ENCODE results near the gene SMPD1. TPM values are rescaled to one million over a fixed set of nuclear protein-coding genes. Genes with fewer than 3 reads are reported as not detected.

Gene SMPD1
- 10 to 100 TPM in 3 of 4 donors, 1 to 10 TPM in 1; 5.9 to 36.4 (median 26.0) TPM for total RNA-seq

GRCh38 chr11:6389905-6390717 is at the start of gene SMPD1:
TSS of gene SMPD1 (plus strand) at chr11:6390474. CDS start at chr11:6390599, 125 bp downstream.
- Histone ChIP-seq H3K4me1 (peaks cover 0 to 13% of the 10 kb centered on the region in 2 donors), H3K36me3 (no peaks in the 10 kb centered on the region), H3K27me3 (no peaks in the 10 kb centered on the region), H3K9me3 (no peaks in the 10 kb centered on the region), H3K27ac (peak within 1 kb of the TSS; percentile 77 to 87), H3K4me3 (peak within 1 kb of the TSS; percentile 46 to 87)
- intact Hi-C loops (cut with DNase I; ENCODE audit: low total_unique reads), result no loop called here
- TF ChIP-seq POLR2A (IDR thresholded peaks at IDR 0.05), result peak; percentile 67 to 68
- TF ChIP-seq, protein P1, sequence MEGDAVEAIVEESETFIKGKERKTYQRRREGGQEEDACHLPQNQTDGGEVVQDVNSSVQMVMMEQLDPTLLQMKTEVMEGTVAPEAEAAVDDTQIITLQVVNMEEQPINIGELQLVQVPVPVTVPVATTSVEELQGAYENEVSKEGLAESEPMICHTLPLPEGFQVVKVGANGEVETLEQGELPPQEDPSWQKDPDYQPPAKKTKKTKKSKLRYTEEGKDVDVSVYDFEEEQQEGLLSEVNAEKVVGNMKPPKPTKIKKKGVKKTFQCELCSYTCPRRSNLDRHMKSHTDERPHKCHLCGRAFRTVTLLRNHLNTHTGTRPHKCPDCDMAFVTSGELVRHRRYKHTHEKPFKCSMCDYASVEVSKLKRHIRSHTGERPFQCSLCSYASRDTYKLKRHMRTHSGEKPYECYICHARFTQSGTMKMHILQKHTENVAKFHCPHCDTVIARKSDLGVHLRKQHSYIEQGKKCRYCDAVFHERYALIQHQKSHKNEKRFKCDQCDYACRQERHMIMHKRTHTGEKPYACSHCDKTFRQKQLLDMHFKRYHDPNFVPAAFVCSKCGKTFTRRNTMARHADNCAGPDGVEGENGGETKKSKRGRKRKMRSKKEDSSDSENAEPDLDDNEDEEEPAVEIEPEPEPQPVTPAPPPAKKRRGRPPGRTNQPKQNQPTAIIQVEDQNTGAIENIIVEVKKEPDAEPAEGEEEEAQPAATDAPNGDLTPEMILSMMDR (IDR thresholded peaks at IDR 0.05), result no peak
- peak; percentile 90 to 91 for DNase-seq

GRCh38 chr11:6345366-6345765 is 44.9 kb upstream of the SMPD1 start:
- Histone ChIP-seq H3K4me3 (no peak overlapping the region), H3K4me1 (no peaks in the 10 kb centered on the region), H3K27me3 (no peaks in the 10 kb centered on the region), H3K36me3 (no peaks in the 10 kb centered on the region), H3K27ac (no peak overlapping the region), H3K9me3 (no peaks in the 10 kb centered on the region)
- intact Hi-C loops (cut with DNase I; ENCODE audit: low total_unique reads), result no loop called here
- TF ChIP-seq, protein P1 (IDR thresholded peaks at IDR 0.05), result no peak
- no peak for TF ChIP-seq POLR2A (IDR thresholded peaks at IDR 0.05)
- DNase-seq, result no peak

GRCh38 chr11:6350043-6350442 is 40.2 kb upstream of the SMPD1 start:
- intact Hi-C loops (cut with DNase I; ENCODE audit: low total_unique reads), result loop anchor here (10.0 kb wide), 1 partner anchor 325 kb away; no protein-coding TSS in a partner anchor
- no peak for TF ChIP-seq POLR2A (IDR thresholded peaks at IDR 0.05)
- TF ChIP-seq, protein P1 (IDR thresholded peaks at IDR 0.05), result no peak
- DNase-seq, result no peak
- H3K4me3 ChIP-seq, result no peak overlapping the region
- no peaks in the 10 kb centered on the region for H3K27me3 ChIP-seq
- H3K36me3 ChIP-seq, result no peaks in the 10 kb centered on the region
- H3K27ac ChIP-seq, result no peak overlapping the region
- no peaks in the 10 kb centered on the region for H3K4me1 ChIP-seq
- H3K9me3 ChIP-seq, result no peaks in the 10 kb centered on the region

DNA sequence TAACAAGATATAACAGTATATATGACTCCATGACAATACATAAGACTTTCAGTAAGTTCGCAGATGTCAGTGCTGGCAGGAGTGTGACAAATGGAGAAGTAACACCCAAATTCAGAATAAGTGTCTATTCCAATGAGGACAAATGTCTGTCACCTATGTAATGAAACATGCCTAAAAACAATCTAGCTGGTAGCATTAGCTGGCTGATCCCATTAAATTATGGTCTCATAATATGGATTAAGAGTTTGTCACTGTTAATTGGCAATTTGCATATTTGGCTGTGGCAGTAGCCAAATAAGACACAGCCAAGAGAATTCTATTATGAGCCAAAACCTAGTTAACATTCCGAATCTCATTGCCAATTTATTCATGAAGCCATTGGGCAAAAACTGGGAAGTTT is 39.8 kb upstream of the SMPD1 start:
- no peaks in the 10 kb centered on the region for H3K27me3 ChIP-seq
- no peak overlapping the region for H3K27ac ChIP-seq
- H3K9me3 ChIP-seq, result no peaks in the 10 kb centered on the region
- no peak overlapping the region for H3K4me3 ChIP-seq
- intact Hi-C loops (cut with DNase I; ENCODE audit: low total_unique reads), result loop anchor here (10.0 kb wide), 1 partner anchor 326 kb away; no protein-coding TSS in a partner anchor
- DNase-seq, result no peak
- no peaks in the 10 kb centered on the region for H3K36me3 ChIP-seq
- no peaks in the 10 kb centered on the region for H3K4me1 ChIP-seq
- TF ChIP-seq, protein P1 (IDR thresholded peaks at IDR 0.05), result no peak
- TF ChIP-seq POLR2A (IDR thresholded peaks at IDR 0.05), result no peak

DNA sequence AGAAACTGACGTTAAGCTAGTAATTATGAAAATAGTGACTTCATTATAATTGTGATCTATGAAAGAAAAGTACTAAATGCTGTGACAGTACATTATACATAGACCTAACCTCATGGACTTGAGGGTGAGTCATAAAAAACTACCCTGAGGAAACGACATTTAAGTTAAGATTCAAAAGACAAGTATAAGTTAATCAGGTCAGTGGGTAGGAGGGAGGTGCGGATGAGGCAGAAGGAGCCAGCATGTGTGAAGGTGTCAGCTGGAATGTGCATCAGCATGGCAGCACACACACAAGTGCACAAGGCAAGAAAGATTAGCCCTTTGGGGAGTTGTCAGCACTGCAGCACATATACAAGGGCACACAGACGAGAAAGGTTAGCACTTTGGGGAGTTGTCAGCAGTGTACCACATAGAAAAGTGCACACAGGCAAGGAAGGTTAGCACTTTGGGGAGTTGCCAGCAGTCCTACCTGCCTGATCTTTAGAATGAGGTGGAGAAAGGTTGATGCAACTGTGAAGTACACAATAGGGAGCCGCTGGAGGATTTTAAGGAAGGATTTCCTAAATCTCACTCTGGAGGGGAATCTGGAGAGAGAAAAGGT is 38.4 kb upstream of the SMPD1 start:
- H3K9me3 ChIP-seq, result no peaks in the 10 kb centered on the region
- no peak overlapping the region for H3K4me3 ChIP-seq
- intact Hi-C loops (cut with DNase I; ENCODE audit: low total_unique reads), result loop anchor here (10.0 kb wide), 1 partner anchor 327 kb away; no protein-coding TSS in a partner anchor

More for the DNA sequence above, 38.4 kb upstream of the SMPD1 start:
- no peak for TF ChIP-seq POLR2A (IDR thresholded peaks at IDR 0.05)
- TF ChIP-seq, protein P1 (IDR thresholded peaks at IDR 0.05), result no peak
- no peak for DNase-seq
- H3K4me1 ChIP-seq, result no peaks in the 10 kb centered on the region
- no peaks in the 10 kb centered on the region for H3K36me3 ChIP-seq
- H3K27me3 ChIP-seq, result no peaks in the 10 kb centered on the region
- H3K27ac ChIP-seq, result no peak overlapping the region
